Body of pancreas (tissue), 4 donors: ENCODE results near the gene NOXO1.
A peak's percentile ranks its signal among the peaks of the same experiment; 100 is the strongest.

Source experiments
- POLR2A ChIP-seq, 3 donors: fragments of 450-650 bp; IDR thresholded peaks; one replicate each; pipeline ENCODE4 v1.6.1; 2016; ENCODE audit warnings: antibody characterized with exemption in 3 of 3, mild to moderate bottlenecking in 2 of 3
- TF ChIP-seq, protein P1 (sequence below), 7 experiments: fragments of 450-650 bp in 4 of 7; fragments of 200-600 bp in 3 of 7; sonication (generic) in 3 of 7; IDR thresholded peaks; one replicate each; pipeline ENCODE4 v1.5.1; 2016 to 2019; ENCODE audit warnings: antibody characterized with exemption in 7 of 7

DNA sequence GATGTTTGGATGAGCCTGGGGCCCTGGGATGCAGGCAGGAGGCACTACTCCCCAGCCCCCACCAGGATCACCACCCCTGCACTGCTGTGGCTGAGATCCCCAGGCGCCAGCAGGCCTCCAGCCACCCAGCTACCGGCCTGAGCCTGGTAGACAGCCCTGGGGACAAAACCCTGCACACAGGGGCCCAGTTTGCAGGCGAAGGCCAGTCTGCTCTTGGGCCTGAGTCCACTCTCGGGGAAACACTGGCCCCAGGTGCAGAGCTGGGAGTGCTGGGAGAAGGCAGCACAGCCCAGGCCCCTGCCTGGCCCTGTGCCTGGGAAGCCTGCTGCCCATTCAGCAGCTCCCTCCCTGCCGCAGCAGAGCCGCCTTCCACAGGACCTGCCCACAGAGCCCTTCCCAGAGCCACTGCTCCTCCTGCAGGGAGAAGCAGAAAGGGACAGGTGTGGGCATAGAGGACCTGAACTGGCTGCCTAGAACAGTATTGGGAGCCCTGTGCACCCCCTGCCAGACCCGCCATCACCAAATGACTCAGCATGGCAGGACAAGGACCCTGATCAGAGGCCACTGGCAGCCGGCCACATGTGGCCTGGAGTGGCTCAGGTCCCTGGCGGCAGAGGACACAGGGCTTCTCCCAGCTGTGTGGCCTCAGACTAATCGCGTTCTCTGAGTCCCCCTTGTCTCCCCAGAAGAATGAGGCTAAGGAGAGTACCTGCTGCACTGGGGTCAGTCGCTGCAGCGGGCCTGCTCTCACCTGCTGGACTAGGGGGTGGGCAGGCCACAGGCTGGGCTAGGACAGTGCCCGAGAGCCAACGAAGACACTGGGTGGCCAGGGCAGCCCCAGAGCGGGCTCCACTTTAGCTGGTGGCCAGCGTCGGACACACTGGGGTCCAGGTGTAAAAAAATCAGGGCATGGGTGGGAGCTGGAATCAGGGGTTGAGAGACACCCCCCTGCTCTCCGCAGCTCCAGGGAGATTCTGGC lies 48.9 kb downstream of the NOXO1 start:
- TF ChIP-seq POLR2A (IDR thresholded peaks at IDR 0.05), result peak in 1 of 3 donors; percentile 13
- TF ChIP-seq, protein P1, sequence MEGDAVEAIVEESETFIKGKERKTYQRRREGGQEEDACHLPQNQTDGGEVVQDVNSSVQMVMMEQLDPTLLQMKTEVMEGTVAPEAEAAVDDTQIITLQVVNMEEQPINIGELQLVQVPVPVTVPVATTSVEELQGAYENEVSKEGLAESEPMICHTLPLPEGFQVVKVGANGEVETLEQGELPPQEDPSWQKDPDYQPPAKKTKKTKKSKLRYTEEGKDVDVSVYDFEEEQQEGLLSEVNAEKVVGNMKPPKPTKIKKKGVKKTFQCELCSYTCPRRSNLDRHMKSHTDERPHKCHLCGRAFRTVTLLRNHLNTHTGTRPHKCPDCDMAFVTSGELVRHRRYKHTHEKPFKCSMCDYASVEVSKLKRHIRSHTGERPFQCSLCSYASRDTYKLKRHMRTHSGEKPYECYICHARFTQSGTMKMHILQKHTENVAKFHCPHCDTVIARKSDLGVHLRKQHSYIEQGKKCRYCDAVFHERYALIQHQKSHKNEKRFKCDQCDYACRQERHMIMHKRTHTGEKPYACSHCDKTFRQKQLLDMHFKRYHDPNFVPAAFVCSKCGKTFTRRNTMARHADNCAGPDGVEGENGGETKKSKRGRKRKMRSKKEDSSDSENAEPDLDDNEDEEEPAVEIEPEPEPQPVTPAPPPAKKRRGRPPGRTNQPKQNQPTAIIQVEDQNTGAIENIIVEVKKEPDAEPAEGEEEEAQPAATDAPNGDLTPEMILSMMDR (IDR thresholded peaks at IDR 0.05), result peak in 6 of 7 experiments; percentile 9 to 60 (median 46)
